Islet of Langerhans (tissue), 1 donor: ENCODE results near the gene HCLS1.
"Not testable (repeated sequence)": the region's sequence is repeated elsewhere in the genome, so short reads cannot be mapped to it uniquely, and the experiment has no call there.

Experiments
- FAIRE-seq: peaks from one replicate; lab custom pipeline; 2011; peaks lifted over from hg19 to GRCh38; lab: Jason Lieb, UNC

The HCLS1 gene, protein sequence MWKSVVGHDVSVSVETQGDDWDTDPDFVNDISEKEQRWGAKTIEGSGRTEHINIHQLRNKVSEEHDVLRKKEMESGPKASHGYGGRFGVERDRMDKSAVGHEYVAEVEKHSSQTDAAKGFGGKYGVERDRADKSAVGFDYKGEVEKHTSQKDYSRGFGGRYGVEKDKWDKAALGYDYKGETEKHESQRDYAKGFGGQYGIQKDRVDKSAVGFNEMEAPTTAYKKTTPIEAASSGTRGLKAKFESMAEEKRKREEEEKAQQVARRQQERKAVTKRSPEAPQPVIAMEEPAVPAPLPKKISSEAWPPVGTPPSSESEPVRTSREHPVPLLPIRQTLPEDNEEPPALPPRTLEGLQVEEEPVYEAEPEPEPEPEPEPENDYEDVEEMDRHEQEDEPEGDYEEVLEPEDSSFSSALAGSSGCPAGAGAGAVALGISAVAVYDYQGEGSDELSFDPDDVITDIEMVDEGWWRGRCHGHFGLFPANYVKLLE

DNA sequence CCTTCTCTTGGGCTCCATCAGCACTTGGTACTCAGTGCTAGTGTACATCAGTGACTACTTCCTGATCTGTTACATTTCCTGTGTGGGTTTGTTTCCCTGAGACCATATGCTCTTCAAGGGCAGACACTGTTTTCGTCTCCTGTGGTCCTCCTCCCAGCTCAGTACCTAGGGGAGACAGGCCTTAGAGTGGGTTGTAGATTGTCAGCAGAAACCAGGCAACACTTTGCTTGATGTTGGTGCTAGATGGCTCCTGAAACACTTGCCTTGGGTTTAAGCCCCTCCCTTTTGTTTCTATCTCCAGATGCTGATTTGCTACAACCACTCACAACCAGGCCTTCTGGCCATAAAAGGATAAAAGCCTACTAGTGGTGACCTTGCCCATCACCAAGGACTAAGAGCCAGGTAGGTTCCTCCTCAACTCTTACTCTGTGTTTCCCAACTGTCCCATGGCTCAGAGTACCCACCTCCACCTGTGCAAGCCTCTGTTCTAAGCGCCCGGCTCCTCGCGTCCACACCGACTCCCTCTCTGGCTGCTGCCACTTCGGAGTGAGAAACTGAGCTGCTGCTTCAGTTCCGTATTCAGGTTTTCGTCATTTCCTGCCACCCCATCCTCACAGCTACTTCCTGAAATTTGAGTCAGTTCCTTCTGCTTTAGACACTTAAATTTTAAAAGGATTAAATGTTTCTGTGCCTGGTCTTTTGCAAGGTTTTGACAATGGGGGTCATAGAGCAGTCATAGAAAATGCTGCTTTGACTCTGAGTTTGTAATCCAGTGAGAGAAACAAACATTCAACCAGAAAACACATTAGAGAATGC, at the start of gene HCLS1:
Gene HCLS1 (minus strand): TSS at position 548 of the 816 bp plus-strand sequence. CDS start 2,556 bp downstream, outside the sequence.
- no peak for FAIRE-seq

DNA sequence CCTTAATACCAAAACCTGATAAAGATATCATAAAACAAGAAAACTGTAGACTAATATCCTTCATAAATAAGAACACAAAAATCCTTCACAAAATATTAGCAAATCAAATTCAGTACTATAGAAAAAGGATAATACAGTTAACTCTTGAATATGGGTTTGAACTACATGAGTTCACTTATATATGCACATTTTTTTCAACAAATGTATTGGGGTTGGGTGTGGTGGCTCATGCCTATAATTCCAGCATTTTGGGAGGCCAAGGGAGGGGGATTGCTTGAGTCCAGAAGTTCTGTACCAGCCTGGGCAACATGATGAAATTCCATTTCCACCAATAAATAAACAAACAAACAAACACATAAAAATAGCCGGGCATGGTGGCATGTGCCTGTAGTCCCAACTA, 49.6 kb upstream of the HCLS1 start:
- FAIRE-seq = no peak

DNA sequence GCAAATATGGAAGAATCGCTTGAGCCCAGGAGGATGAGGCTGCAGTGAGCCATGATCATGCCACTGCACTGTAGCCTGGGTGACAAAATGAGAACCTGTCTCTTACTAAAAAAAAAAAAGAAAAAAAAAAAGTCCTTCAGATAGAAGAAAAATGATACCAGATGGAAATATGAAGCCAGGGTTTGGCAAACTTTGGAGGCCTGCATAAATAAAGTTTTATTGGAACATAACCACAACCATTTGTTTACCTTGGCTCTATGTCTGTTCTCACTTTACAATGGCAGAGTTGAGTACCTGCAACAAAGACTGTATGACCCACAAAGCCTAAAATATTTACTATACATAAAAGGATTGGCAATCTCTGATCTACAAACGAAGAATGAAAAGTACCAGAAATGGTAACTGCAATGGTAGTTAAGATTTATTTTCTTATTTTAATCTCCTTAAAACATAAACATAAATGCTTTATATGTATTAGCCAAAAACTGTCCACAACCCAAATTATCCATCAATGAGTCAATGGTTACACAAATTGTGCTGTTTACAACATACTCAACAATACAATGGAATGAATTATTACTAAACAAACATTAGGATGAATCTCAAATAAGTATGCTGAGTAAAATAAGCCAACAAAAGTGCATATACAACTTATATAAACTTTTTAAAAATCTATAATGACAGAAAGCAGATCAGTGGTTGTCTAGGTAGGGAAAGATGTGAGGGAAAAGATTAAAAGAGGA, 47.0 kb upstream of the HCLS1 start:
- no peak for FAIRE-seq

DNA sequence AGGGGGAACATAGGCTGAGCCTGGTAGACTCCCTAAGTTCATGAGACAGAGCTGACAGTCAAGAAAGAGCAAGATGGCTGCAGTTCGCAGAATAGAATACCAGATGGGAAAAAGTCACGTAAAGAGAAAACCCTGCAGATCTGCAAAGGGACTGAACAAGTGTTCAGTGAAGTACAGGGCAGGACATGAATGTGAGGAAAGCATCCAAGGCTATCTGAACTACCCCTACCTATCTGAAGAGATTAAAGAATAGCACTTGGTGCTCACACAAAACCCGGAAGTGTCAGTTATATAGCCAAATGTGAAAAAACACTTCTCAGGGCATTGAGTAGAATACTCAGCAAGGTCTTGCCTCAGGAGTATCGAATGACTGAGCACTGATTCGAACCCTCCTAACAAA, 44.8 kb upstream of the HCLS1 start:
- no peak for FAIRE-seq

DNA sequence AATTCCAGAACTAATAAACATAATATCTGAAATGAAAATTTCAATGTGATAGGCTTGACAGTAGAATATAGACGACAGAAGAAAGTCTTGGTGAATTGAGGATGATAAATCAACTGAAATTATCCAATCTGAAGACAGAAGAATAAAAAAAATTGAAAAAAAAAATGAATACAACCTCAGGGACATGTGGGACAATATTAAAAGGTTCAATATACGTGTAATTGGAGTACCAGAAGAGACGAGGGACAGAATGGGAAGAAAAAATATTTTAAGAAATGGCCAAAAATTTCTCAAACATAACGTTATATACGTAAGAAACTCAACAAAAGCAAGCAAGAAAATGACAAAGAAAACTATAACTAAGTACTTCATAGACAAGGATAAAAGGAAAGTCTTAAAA, 43.3 kb upstream of the HCLS1 start:
- peak; percentile 92 for FAIRE-seq

DNA sequence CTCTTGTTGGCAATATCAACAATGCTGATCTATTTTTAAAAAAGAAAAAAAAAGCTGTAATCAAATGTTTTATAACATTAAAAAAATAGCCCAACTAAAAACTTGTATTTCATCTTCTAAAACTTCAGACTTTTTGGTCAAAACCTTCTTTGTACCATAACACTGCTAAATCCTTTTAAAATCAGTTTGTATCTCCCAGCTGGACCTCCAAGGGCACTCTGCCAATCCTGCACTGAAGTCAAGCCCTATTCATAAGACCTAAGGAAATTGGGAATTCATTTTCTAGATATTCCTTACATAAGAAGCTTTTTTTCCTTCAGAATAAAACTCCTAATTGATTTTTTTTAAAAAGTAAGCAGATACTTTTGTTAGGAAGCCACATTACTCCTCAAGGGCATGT, 38.2 kb upstream of the HCLS1 start:
- no peak for FAIRE-seq

DNA sequence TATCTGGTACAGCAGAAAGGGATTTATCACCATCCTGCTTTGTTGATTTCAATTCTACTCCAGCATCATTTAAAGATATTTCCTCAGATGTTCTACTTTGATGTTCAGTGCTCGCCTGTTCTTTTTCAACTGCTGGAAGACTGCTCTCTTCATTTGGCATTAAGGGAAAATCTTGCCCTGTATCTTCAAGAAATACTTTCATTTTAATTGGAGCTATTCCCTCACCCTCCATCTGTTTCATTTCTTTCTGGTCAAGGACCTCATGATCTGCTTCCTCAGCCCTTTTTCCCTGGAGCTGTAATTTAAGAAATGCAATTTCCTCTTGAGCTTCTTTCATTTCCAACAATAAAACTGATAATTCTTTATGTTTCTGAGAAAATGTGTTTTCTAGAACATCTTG, 37.8 kb upstream of the HCLS1 start:
- no peak for FAIRE-seq

DNA sequence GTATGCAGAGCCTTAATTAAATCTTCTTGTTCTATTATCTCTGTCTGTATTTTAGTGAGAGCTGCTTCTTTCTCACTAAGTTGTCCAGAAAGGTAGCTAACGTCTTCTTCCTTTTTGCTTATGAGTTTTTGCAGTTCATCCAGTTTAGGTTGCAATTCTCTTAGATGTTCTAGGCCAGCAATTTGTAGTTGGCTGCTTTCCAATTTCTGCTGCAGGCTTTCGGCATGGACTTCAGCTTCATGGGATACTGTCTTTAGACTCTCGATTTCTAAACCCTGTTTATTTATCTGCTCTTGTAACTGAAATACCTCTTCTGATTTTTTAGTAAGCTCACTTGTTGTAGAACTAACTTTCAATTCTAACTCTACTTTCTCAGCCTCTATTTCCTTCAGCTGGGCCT, 35.5 kb upstream of the HCLS1 start:
- FAIRE-seq = no peak

DNA sequence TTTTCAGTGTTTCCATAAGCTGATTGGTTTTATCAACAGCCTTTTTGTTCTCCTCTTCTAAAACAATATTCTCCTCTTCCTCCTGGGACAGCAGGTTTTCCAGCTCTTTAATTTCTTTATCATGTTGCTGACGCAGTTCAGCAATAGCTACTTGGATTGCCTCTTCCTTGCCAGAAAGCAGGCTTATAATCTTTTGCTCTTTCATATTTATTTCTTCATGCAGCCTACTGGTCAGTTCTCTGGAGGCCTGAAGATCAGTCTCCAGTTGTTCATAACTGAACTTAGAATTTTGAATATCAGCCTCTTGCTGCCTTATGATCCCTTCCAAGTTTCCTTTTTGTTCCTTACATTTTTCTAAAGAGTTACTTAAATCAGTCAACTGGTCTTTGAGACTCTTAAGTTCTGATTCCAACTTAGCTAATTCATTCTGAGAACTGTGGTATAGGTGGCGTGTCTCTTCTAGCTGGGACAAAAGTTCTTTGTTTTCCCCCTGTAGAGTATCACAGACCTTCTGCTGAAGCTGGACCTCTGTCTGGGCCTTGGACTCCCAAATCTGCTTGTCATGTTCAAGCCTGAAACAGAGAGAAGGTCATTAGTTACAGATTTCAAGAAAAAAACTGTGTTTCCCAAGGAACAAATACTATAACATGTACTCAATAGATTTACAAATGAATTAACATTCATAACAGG, 31.5 kb upstream of the HCLS1 start:
- FAIRE-seq = no peak

DNA sequence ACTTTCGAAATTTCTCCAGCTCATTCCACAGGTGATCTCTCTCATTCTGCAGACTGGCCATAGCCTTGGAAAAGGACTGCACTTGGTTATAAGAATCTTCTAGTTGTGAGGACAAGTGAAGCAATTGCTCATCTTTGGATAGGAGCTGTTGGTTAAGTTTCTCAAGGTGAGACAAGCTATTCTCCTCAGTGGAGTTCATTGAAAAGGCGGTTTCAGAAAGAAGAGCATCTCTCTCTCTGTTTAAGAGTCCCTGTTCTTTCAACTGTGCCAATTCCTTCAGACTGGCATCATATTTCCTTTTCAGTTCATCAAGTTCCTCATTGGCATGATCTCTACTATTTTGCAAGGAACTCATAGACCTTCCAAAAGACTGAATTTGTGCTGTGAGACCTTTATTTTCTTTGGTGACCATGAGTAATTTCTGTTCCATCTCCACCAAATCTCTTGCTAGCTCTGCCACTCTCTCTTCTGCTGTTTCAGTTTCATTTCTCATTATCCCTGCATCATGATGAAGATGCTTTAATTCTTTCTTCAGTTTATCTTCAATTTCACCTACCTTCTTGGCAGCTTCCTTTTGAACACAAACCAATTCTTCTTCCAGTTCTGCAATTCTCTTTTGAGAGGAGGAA, 30.2 kb upstream of the HCLS1 start:
- no peak for FAIRE-seq

DNA sequence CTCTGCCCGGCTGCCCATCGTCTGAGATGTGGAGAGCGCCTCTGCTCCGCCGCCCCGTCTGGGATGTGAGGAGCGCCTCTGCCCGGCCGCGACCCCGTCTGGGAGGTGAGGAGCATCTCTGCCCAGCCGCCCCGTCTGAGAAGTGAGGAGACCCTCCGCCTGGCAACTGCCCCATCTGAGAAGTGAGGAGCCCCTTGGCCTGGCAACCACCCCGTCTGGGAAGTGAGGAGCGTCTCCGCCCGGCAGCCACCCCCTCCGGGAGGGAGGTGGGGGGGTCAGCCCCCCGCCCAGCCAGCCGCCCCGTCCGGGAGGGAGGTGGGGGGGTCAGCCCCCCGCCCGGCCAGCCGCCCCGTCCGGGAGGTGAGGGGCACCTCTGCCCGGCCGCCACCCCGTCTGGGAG, 28.0 kb upstream of the HCLS1 start:
- FAIRE-seq = not testable (repeated sequence)

DNA sequence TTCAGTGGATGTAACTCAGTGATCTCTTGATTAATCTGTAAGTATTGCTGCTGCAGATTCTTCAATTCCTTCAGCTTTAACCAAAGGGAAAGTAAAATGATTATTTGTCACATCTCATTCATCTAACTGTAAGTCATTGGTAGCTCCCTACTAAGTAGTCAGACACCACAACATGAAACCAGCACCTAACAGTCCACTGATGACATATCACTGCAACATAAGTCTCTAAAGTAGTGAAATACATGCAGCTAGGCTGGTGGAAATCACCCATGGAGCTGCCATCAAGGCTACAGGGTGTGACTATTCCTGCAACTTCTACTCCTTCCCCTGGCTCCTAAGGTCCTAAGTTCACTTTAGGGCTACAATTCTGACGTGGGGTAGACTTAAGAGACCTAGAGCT, 21.1 kb upstream of the HCLS1 start:
- no peak for FAIRE-seq

DNA sequence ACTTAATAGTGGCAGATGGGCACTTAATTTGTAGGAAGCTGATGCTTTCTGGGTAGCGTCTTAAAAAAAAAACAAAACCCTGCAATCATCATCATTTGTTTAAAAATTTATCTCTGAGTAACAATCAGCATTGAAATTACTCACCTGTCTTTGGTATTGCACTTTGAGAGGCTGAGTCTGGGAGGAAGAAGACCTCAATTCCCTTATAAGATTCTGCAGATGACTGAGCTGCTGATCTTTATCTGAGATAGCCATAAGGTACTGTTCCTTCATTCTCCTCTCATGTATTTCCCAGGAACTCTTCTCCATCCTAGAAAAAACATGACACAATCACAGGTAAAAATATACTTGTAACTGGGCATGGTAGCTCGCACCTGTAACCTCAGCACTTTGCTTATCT, 16.4 kb upstream of the HCLS1 start:
- no peak for FAIRE-seq

DNA sequence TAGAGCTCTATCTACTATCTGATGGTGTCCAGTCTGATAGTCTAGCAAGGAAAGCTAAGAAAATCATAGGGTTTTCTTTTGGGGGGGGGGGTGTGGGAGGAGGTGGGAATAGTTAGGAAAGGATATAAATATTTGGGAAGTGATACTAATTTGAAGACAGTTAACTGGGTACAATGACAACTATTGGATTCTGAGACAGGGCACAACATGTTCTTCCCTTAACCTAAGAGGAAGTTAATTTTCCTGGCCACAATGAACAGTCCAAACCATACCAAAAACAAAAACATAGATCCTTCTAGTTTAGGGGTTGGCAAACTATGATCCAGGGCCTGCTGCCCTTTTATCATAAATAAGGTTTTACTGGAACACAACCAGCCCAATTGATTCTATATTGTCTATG, 10.0 kb upstream of the HCLS1 start:
- FAIRE-seq = no peak

DNA sequence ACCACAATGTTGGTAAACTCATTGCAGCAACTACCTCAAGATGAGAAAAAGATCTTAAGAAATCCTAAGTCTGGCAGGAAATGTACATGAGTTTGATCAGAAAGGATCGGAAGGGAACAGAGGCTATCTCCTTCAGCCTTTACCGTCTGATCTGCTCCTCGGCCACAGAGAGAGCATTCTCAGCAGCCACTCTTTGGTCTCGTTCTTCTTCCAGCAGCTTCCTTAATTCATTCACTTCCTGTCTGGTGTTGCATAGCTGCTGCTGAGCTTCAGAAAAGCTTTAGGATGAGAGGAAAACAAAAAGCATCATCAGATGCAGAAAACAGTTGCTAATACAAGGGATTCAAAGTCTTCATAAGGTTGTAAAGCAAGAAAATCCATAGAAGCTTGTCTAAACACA, 6.6 kb upstream of the HCLS1 start:
- no peak for FAIRE-seq

DNA sequence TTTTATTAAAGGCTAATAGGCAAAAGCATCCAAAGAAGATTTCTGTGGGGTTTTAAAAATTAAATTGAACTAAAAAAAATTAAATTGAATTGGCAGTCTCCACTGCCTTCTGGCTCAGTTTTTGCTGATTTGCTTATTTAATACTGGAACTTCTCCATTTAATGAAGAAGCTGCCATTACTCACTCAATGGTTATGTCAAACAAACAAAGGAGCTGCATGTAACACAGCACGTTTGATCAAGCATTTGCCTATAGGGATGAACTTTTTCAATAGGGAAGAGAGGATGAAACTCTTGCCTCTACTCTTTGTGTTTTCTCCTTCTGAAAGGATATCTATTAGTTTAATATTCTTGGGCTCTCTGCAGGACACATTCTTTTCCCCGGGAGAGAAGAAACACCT, 4.8 kb upstream of the HCLS1 start:
- no peak for FAIRE-seq

DNA sequence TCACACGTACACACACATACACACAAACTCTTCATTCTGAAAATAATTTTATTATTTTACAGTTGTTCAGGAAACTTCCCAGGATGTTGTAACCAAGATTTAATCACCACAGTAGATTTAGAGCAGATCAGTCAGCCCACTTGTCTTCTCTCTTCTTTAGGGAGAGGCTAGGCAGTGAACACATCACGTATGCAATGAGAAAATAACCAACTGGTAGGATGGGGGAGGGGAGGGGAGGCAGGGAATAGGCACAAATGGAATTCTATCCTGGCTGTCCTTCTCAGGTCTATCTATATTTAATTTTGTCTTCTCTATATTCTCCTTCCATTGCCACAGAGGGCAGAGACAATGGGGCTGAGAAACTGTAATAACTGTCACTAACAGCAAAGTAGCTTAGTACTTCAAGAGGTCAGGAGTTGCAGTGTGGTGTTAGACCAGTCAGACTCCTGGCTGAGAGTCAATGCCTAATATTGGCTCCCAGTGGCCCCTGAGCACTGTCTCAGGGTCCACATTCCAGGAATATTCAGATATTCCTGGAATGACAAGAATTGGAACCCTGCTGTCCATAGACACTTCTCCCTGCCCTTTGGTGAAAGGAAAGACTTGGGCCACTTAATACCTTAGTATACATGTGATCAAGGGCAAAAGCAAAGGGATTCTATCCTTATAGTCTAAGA, 2.6 kb upstream of the HCLS1 start:
- FAIRE-seq = no peak

DNA sequence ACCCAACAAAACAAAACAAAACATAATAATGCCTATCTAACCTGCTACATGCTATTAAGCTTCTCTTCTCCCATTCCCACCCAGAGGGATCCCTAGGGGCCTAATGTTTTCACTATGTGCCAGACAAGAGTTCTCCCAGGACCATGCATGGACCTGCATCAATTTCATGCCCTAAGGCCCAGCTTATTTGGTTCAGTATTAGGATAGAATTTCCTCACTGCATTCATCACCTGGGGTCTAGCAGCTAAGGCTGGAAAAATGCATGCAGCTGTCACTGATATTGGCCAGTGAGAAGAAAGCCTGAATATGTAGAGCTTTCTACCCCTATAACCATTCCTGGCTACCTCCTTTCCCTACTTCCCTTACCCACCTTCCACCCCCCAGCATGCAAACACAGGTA, 2.0 kb upstream of the HCLS1 start:
- FAIRE-seq = no peak

DNA sequence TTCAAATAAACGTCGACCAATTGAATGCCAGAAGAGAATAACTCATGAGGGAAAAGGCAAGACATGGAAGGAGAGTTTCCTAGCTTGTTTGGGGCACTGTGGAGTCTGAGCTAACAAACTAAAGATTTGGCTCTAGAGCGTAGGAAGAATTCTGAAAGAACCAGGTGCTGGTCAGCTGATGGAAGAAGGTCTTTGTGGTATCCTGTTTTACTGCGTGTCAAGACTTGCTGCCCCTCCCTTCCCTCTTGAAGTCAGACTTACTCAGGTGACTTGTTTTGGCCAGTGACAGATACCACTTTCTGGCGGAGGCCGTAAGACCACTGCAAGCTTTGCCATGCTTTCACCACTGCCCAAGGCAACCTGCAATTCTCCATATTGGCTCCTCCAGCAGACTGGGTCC, 673 bp upstream of the HCLS1 start:
- FAIRE-seq = no peak

DNA sequence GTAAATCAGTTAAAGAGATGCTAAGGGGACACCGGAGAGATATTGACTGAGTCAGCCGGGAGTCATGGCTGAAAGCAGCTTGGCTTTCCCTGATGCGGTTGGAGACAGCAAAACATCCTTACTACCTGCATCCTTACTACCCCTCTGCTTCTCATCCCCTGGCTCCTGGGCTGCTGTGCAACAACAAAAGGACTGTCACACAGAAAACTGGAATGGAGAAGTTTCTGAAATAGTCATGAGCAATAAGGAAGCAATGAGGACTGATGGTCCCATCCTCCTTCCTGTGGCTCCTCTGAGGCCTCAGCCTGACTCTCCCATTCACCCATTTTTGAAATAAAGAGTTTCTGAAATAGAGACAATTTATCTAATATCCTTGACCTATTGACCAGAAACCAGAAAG, 1.1 kb downstream of the HCLS1 start:
- no peak for FAIRE-seq
